Left ventricle myocardium superior (tissue), 1 donor: ENCODE measurements around the gene EBF4. TPM values are rescaled to one million over a fixed set of nuclear protein-coding genes. Genes with fewer than 3 reads are reported as not detected.
"Not testable (repeated sequence)": the region's sequence is repeated elsewhere in the genome, so short reads cannot be mapped to it uniquely, and the experiment has no call there.

Experiments used
- ATAC-seq: fragments of 200-7000 bp; cut with Tn5 transposase; one replicate; pipeline ENCODE4 v1.9.1; 2020; ENCODE audit warnings: mild to moderate bottlenecking, moderate library complexity
- DNase-seq: peaks from one replicate; pipeline ENCODE4 v3.0.0-alpha.2; 2020
- intact Hi-C: fragments of 100-400 bp; cut with micrococcal nuclease; formaldehyde crosslinking; loops from one replicate; pipeline ENCODE4 v1.11.0; 2022
- microRNA-seq: library from miRNA; unstranded; fragments of <30 nt; microRNA quantifications from one replicate; pipeline ENCODE4 v1.2.0, GENCODE V29; 2020; ENCODE audit warnings: borderline number of aligned reads
- total RNA-seq: library from RNA; stranded (reverse); fragmentation: NEBNext Ultra II Directional; extraction: Animal tissue kit (Norgen Biotek cat#: 25700); gene quantifications from one replicate; pipeline ENCODE4 v1.2.1, GENCODE V29; 2021
- donor health status: DM: no; HTN: yes; CAD: no; lungs with severe emphysema.

EBF4 gene
- total RNA-seq, 1 donor from 2014 or later, result 3.7 TPM

DNA sequence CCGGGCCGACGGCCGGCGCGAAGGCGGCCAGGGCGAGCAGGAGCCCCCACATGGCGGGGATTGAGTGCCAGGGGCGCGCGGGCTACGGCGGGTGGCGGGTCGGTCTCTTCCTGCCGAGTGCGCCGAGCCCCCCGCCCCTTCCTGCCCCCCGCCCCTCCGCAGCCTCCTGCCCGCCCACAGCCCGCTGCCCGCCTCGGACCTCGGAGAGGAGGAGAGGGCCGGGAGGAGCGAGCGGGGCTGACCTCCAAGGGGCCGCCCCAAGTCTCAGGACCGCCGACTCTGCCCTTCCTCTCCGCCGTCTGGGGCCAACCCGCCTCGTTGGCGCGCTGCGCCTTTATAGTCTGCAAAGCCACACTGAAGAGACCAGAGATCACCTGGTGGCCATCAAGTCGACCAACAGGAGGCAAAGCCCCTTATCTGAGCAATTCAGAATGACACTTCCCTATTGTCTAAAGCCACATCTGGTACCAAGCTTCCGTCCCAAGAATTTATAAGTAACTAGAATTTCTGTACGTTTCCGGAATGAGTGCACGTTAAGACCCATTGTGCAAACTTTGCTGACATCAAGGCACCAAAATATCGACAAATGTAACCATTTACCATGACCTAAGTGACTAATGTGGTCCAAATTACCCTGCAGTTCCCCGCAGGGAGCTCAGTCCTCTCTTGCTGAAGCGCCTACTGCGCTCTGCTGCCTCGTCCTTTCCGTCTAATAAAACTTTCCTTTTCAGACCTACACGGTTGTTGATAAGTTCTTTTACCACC lies 108.1 kb downstream of the EBF4 start, which contains the start of gene CPXM1:
Gene CPXM1, minus strand, starts transcription at position 107 of the 765 bp plus-strand sequence. Its CDS starts 55 bp downstream, at position 52.
- peak; percentile 42 for DNase-seq
- peak; percentile 34 for ATAC-seq
- intact Hi-C loops, result no loop called here

DNA sequence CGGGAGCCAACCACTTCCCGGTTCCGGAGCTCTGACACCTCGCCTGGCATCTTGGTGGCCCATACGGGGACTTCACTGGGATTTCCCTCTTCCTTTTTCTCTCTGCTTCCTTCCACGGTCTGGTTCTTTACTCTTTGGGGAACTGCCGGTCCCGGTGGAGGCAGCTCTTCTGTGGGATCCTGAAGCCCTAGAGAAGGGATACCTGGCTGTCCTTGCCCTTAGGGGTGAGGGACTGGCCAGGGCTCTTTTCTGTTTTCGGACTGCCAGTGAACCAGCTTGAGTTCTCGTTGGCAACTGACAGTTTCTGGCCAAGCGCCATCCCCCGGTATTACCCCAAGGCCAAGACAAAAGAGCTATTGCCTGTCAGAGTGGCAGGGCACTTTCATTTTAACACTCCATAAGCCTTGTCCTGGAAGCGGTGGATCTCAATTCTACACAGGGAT lies 108.7 kb downstream of the EBF4 start:
- intact Hi-C loops, result no loop called here
- ATAC-seq, result no peak
- DNase-seq, result no peak

DNA sequence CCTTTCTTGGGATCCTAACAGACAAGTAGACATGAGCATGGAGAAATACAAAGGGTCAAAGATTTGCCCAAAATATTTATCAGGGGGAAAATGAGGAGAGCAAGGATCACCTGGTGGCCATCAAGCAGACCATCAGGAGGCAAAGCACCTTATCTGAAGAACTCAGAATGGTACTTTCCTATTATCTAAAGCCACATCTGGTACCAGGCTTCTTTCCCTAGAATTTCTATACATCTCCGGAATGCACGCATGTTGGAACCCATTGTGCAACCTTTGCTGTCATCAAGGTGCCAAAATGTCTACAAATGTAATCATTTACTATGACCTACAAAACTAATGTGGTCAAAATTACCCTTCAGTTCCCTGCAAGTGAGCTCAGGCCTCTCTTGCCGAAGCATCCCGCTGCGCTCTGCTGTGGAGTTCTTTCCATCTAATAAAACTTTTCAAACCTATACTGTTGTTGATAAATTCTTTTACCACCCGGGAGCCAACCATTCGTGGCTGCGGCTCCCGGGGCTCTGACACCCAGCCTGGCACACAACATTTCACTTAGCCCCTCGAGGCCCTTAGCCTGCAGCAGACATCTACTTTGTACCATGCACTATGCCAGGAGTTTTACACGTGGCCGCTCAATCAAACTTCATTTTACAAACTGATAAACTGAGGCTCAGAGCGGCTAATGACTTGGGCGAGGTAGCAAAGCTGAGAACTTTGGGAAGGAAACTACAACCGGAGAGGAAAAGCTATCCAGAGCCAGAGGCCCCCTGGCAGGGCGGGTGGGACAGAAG lies 111.7 kb downstream of the EBF4 start:
- intact Hi-C loops, result no loop called here
- ATAC-seq (no peak), DNase-seq (no peak)

GRCh38 chr20:2804852-2805688 lies 112.5 kb downstream of the EBF4 start:
- DNase-seq, result peak; percentile 42
- ATAC-seq, result peak; percentile 52
- intact Hi-C loops, result no loop called here

- DNase-seq (no peak), ATAC-seq (no peak)
- intact Hi-C loops, result no loop called here
Measured at GRCh38 chr20:2805689-2806350, 113.2 kb downstream of the EBF4 start.

- intact Hi-C loops, result no loop called here
- ATAC-seq (no peak), DNase-seq (no peak)
Measured at GRCh38 chr20:2806351-2806701, 113.7 kb downstream of the EBF4 start.

DNA sequence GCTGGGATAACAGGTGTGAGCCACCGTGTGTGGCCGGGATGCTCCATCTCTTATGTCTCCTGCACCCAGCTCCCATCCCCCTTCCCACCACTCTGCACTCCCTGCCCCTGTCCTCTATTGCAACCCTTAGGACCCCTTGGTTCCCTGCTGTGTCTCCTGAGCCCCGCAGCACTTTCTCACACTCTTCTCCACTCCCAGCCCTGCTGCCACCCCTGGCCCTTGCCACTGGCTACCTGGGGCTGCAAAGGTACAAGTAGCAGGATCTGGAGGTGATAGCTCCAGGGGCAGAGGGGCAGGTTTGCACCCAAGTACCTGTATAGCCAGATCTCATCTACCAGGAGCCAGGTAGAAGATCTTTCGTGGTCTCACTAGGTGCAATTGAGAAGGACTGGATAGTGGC lies 114.4 kb downstream of the EBF4 start:
- ATAC-seq (no peak), DNase-seq (no peak)
- intact Hi-C loops, result no loop called here

- DNase-seq, intact Hi-C loops, ATAC-seq: not testable (repeated sequence)
Measured at GRCh38 chr20:2807929-2808328, 115.3 kb downstream of the EBF4 start.

DNA sequence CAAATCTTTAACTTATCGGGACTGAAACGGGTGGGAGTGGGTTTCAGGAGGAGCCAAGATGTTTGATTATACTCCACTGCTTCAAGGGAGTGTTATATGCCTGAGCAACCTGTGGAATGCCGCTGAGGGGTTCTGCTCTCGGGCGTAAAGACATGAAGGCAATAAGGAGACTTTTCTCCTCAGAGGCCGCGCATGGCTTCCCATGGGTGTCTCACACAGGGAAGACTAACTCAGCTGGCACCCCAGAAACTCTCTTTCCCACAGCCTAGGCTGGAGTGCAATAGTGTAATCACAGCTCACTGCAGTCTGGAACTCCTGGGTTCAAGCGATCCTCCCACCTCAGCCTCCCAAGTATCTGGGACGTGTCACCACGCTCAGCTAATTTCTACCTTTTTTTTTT lies 117.1 kb downstream of the EBF4 start:
- intact Hi-C loops, result no loop called here

More for the DNA sequence above, 117.1 kb downstream of the EBF4 start:
- ATAC-seq (no peak), DNase-seq (no peak)

Small RNAs within 50 kb of the gene (microRNA-seq; reads per million reads assigned to microRNA genes)
- 4.9 reads per million for gene MIR1292

Other genes with a start within 250 kb of the EBF4 start
- gene SNRPB, start 222.0 kb upstream of the EBF4 start, total RNA-seq, result 51.3 TPM
- 5.8 TPM for gene ZNF343, start 183.9 kb upstream of the EBF4 start, total RNA-seq
- gene TMC2, start 156.2 kb upstream of the EBF4 start, total RNA-seq, result 0.10 TPM
- 54.2 TPM for gene NOP56, start 40.1 kb upstream of the EBF4 start, total RNA-seq
- gene IDH3B, start 28.6 kb upstream of the EBF4 start, total RNA-seq, result 247 TPM
- 1.7 TPM for gene CPXM1, start 107.8 kb downstream of the EBF4 start, total RNA-seq
- not detected for gene C20orf141, start 122.2 kb downstream of the EBF4 start, total RNA-seq
- not detected for gene TMEM239, start 123.6 kb downstream of the EBF4 start, total RNA-seq
- gene PCED1A, start 147.9 kb downstream of the EBF4 start, total RNA-seq, result 10.2 TPM
- 15.8 TPM for gene VPS16, start 148.0 kb downstream of the EBF4 start, total RNA-seq
- gene PTPRA, start 180.7 kb downstream of the EBF4 start, total RNA-seq, result 26.5 TPM